GM19043 (cell line): ENCODE results near the gene TUBB.
A peak's percentile ranks its signal among the peaks of the same experiment; 100 is the strongest.

Experiments used
- ATAC-seq: cut with Tn5 transposase; IDR thresholded peaks from one replicate; pipeline ENCODE4 v1.9.1; 2021; ENCODE audit warnings: low read depth; ENCODE audit not compliant: unreplicated experiment

The TUBB gene

DNA sequence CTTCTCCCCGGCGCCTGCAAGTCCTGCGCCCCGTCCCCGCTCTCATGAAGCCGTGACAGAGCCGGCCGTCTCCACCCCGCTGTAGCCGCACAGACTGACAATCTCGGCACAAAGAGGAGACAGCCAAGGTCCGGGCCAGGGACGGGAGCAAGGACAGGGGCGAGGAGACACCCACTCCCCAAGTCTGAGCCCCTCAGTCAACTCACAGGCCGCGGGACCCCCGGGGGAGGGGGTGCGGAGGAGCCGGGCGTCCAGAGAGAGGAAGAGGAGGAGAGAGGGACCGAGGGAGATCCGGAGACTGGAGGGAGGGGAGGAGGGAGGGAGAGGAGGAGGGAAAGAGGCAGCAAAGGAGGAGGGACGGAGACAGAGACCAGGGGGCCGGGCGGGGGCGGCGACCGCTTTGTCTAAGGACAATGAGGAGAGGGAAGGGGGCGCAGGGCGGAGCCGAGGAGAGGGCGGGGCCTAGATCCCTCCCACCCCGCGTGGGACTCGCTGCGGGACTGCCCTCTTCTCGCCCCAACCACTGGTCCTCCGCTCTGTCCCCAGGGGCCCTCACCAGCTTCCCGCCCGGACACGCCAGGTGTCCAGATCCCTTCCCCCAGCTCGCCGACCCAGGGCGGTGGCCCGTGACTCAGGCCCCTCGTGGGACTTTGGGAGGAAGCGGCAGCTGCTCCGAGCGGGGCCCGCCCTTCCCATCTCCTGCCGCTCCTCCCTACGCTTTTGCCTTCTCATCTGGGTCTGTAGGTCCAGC is 33.1 kb upstream of the TUBB start:
- ATAC-seq = peak; percentile 48

- no peak for ATAC-seq
Observed at GRCh38 chr6:30687659-30688431, 32.3 kb upstream of the TUBB start.

DNA sequence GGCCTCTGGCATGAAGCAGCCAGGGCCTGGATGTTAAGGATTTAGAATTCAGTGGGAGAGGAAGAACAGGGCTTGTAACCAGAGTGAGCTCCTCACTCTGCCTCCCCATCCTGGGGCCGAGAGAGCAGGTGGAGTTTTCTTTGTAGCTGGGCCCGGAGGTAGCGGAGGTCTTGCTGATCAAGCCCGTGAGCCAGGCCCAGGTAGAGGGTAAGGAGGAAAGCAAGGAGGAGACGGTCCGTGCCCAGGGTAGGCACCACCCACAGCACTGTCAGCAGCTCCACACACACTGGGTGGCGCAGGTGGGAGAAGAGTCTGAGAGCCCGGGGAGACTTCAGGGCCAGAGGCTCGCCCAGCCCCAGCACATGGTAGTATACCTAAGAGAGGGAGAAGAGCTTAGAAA is 31.6 kb upstream of the TUBB start:
- ATAC-seq = no peak

DNA sequence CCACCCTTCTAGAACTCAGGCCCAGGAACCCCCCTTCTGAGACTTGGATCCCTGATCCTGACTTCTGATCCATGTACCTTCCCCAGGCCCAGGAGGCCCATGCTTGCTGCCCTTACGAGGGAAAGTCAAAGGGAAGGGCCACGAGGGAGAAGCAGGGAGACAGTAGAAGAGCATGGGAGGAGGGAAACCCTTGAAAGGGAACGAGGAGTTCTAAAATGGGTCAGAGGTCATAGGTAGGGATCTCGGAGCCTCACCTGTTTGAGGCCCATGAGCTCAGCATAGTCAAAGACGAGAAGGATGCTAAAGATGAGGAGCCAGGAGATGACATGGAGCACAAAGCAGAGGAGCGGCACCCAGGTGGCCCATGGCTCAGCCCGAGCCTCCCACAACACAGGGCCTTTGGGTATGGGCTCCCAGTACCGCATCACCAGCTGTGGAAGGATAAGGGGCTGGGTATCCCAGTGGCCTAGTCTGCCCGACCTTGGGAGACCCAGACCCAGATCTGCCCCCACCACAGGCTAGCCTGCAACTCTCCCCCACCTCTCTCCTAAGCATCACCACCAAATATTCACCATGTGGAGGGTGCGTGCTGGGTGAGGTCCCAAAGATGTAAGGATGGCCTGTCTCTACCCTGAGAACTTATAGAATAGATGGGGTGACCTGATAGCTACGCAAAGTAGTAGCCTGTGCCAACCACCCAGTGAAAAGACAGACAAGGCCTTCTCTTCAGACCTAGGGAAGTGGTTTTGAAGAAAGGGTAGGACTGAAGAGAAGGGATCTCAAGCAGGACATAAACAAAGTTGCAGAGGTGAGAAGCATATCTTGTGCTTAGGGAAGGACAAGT is 30.9 kb upstream of the TUBB start:
- no peak for ATAC-seq

DNA sequence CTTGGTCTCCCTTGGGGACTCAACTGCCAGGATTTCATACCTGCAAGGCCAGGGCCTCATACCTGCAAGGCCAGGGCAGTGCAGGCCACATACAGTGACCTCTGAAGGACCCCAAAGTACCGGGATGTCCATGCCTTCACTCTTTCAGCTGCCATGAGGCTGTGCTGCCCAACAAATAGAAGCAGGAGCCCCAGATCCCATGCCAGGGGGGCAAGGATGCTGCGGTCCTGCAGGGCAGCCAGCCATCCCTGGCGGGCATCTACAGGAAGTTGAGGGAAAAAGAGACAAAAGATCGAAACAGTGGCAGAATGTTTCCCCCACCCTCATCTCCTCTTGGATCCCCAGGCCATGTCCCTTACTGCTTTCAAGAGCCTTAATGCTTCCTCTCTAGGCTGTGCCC is 30.2 kb upstream of the TUBB start:
- ATAC-seq = no peak

DNA sequence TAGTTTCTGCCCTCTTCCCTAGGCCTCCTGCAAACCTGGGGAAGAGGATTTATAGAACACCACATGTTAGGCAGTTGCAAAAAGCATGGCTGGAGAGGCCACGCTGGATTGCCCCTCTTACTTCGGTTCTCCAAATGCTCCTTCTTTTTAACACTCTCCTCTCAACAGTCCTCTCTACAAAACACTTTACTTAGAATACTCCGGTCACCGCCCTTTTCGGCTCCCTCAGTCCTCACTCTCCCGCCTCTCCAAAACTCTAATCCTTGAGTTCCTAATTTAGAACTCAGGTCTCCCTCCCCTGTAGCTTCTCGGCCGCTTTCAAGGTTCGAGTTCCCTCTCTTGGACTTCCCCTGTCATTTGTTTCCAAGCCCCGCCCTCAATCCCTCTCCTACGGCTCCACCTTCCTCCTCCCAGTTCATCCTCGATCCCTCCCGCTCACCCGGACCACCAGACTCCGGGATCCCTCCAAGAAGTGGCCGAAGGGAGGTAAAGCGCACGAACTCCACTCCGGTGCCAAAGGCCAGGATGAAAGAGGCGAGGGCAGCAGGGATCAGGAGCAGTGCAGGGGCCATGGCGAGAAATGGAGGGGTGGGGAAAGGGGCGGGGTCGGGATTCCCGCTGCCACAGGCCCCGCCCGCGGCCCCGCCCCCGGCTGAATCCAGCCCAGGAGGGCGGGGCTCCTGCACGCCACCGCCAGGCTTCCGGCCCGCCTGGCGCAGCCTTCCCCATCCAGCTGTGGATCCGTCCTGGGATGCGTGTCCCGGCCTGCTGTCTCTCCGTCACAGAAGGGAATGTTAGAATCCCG is 29.5 kb upstream of the TUBB start, which contains the start of gene NRM:
NRM (minus strand) TSS at position 582 of the 805 bp plus-strand sequence; CDS start at position 572, 10 bp downstream.
- no peak for ATAC-seq

DNA sequence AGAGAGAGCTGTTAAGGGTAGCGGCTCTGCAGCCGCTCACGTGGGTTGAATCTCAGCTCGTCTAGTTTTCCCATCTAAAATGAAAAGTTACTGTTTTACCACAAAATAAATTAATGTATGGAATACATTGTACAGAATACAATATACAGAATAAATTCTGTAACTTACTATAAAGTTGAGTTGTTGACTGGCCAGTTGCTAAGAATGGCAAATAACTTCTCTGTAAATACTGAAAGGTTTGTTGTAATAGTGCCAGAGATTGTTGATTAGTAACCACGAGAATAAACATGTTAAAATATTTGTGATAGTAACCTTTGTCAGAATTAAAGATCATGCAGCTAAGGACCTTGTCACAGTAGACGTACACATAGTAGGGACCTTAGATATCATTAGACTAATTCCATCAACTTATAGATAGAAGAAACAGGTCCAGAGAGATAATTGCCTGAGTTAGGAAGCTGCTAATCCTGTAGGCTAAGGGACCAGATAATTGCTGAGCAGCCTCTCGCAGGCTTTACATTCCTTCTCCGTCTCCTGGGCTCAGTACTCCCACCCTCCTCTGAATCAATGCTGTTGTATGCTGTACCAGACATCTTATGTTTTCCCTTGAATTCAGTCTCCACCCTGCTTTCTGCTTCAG is 28.8 kb upstream of the TUBB start:
- ATAC-seq = no peak

GRCh38 chr6:30696432-30696831 is 23.7 kb upstream of the TUBB start:
- ATAC-seq = no peak

GRCh38 chr6:30700340-30700739 is 19.8 kb upstream of the TUBB start:
- no peak for ATAC-seq

GRCh38 chr6:30703011-30703410 is 17.1 kb upstream of the TUBB start:
- ATAC-seq = no peak

DNA sequence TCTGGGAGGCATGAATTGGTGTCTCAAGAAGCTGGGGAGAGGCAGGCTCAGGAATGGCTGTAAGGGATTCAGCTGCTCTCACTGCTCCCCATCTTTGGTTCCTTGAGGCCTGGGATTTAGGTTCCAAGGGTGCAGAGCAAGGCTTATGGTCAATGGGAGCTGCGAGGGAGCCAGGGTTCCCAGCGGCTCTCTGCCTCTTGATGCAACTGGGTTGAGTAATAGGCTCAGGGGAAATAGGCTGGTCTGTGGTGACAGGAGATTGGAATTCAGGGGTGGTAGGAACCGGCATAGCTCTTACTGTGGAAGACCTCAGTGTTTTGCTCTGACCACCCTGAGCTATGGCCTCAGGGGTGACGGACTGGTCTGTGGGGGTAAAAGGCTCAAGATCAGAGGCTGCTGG is 16.3 kb upstream of the TUBB start:
- no peak for ATAC-seq

- ATAC-seq = no peak
Observed at GRCh38 chr6:30705620-30706019, 14.5 kb upstream of the TUBB start.

DNA sequence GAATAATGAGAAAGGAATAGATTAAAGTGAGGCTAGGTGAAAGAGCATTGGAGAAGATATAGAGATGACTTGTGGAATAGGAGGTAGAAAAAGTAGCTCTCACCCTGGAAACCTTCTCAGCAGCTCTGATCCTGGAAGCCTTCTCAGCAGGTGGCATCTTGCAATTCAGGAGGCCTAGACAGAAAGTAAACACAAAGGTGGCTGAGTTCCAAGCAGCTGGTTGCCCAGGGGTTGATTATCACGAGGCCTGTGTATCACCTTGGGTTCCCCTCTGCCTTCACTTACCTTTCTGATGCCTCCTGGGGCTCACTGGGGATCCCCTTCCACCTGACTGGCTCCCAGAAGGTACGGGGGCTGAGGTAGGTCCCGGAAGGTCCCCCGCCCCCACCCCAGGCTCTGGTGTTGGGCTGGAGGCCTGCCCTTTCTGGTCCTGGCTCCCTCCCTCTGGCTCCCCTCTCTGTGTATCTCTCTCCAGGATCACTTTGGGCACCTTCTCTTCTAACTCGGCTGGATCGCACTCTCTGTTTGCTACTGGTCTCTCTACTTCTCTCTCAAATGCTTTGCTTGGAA is 12.8 kb upstream of the TUBB start:
- no peak for ATAC-seq

GRCh38 chr6:30709101-30709868 is 10.9 kb upstream of the TUBB start:
- ATAC-seq = no peak

GRCh38 chr6:30711758-30712380 is 8.3 kb upstream of the TUBB start:
- no peak for ATAC-seq

- no peak for ATAC-seq
Observed at GRCh38 chr6:30712441-30712945, 7.7 kb upstream of the TUBB start.

DNA sequence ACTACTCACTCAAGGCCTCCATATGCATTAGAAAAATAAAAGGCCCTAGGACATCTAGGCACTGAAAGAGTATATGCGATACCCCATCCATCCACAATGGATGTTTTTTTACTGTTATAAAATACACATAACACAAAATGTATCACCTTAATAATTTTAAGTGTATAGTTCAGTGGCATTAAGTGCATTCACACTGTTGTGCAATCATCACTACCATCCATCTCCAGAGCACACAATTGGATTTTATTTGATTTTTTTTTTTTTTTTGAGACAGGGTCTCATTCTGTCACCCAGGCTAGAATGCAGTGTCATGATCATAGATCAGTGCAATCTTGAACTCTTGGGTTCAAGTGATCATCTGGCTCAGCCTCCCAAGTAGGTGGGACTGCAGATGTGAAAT is 5.9 kb upstream of the TUBB start:
- ATAC-seq = no peak

DNA sequence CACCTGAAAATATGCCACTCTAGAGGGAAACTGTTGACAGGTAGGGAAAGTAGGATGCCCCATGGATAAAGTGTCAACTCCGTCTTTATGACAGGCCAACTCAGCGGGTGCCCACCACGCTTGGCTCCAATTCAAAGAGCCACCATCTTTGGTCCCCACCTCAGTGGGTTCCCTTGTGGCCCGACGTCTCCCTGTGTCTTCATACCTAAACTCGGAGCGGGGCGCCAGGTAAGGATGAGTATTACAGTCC is 3.3 kb upstream of the TUBB start:
- no peak for ATAC-seq
